Measurements from ENCODE around the gene MRGPRE. TPM values are rescaled to one million over a fixed set of nuclear protein-coding genes. Genes with fewer than 3 reads are reported as not detected.

The MRGPRE gene
- total RNA-seq, 2 experiments from 2014 or later: not detected

DNA sequence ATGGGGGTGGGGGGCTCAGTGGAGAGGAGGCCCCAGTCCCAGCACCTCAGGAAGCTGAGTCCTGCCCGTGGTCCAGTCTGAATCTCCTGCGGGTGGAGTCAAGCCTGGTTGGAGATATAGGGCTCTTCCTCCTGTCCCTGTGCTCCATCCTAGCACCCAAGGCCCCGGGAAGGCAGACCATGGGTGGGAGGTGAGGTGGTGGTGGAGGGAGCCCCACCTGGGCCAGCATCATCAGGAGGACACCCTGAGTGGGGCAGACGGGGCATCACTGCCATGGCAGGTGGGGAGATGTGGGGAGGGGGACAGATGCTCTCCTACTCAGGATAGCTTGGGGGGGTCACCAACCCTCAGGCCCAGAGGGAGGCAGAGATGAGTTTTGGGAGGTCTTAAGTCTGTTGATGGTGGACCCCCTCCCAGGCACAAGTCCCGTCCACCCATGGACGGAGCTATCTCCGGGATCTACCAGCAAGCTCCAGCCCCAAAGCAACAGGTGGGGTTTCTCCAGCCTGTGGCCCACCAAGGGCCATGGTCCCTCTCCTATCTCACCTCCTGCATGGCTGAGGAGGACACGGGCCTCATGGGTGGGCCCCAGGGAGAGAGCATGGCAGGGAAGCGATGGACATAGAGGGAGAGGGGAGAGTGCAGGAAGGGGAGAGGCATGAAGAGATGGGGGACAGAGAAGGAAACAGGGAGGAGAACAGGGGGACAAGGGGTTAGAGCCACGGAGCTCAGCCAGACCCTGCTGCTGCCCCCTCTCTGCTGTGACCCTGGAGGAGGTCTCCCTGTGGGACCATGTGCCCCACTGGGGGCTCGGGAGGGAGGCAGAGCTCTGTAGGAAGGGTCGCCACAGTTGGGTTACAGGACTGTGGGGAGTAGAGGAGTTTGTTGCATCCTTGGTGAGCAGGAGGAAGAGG is 1.3 kb downstream of the MRGPRE start:
- H3K36me3 Mint-ChIP-seq: no peaks in the 10 kb centered on the region
- no peak overlapping the region for H3K4me3 Mint-ChIP-seq
- H3K4me1 Mint-ChIP-seq: no peaks in the 10 kb centered on the region
- H3K9me3 Mint-ChIP-seq: no peaks in the 10 kb centered on the region
- H3K27ac Mint-ChIP-seq: no peak overlapping the region
- DNase-seq: no peak
- H3K27me3 Mint-ChIP-seq: peaks cover 4% of the 10 kb centered on the region

- H3K4me1 Mint-ChIP-seq: no peaks in the 10 kb centered on the region
- H3K27ac Mint-ChIP-seq: no peak overlapping the region
- no peaks in the 10 kb centered on the region for H3K36me3 Mint-ChIP-seq
- no peak overlapping the region for H3K4me3 Mint-ChIP-seq
- DNase-seq: no peak
- H3K9me3 Mint-ChIP-seq: no peaks in the 10 kb centered on the region
- H3K27me3 Mint-ChIP-seq: peaks cover 4% of the 10 kb centered on the region
Observed at GRCh38 chr11:3229673-3230630, 2.3 kb downstream of the MRGPRE start.

GRCh38 chr11:3228445-3228829 is 3.8 kb downstream of the MRGPRE start:
- DNase-seq: no peak
- Mint-ChIP-seq H3K27ac (no peak overlapping the region), H3K4me1 (no peaks in the 10 kb centered on the region), H3K9me3 (no peaks in the 10 kb centered on the region), H3K4me3 (no peak overlapping the region), H3K27me3 (peaks cover 11% of the 10 kb centered on the region), H3K36me3 (no peaks in the 10 kb centered on the region)

GRCh38 chr11:3227568-3228444 is 4.4 kb downstream of the MRGPRE start:
- Mint-ChIP-seq H3K4me3 (no peak overlapping the region), H3K27ac (no peak overlapping the region)

GRCh38 chr11:3226846-3227567 is 5.2 kb downstream of the MRGPRE start:
- Mint-ChIP-seq H3K36me3 (no peaks in the 10 kb centered on the region), H3K9me3 (no peaks in the 10 kb centered on the region), H3K4me3 (no peak overlapping the region), H3K27me3 (peaks cover 14% of the 10 kb centered on the region), H3K27ac (no peak overlapping the region), H3K4me1 (peaks cover 6% of the 10 kb centered on the region)
- no peak for DNase-seq

More at GRCh38 chr11:3227568-3228444, 4.4 kb downstream of the MRGPRE start:
- H3K9me3 Mint-ChIP-seq: no peaks in the 10 kb centered on the region
- no peak for DNase-seq
- no peaks in the 10 kb centered on the region for H3K36me3 Mint-ChIP-seq
- peaks cover 4% of the 10 kb centered on the region for H3K4me1 Mint-ChIP-seq
- H3K27me3 Mint-ChIP-seq: peaks cover 14% of the 10 kb centered on the region

DNA sequence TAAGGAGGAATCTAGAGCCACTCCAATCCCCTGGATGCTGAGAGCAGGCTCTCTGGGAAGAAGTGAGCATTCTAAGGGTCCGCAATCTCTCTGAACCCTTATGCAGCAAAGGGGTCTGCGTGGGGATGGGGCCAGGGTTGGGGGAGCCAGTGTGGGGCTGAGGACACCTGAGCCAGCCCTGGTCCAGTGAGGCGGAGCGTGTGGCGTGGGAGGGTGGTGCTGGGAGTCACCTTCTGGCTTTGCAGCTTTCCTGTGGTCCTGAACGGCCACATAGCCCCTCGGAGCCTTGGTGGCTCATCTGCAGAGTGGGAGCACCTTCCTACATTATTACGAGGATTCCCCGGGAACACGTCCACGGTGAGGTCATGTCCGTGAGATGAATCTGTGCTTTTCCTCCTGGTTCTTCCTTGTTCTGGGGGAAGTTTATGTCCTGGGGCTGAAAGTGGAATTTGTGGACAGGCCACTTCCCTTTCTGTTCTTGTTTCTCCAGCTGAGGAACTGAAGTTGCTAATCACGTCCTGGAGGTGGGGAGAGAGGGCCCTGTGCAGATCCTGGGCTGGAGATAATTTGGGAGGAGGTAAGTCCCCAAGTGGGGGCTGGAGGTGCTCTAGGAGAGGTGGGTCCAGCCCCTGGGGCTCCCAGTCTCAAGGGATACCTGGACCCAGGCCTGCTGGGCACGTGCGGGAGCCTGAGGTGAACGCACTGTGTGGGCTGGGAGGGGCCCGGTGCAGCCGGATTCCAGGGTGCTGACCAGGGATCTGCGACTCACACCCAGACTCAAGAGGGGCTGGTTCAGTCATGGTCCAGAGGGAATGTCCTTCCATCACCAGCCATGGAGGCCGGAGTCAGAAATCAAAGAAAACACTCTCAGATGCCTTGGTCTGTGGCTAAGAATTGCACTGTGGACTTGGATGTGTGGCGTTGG is 6.1 kb downstream of the MRGPRE start:
- Mint-ChIP-seq H3K9me3 (no peaks in the 10 kb centered on the region), H3K27me3 (peaks cover 12% of the 10 kb centered on the region), H3K4me3 (no peak overlapping the region), H3K27ac (no peak overlapping the region), H3K4me1 (peaks cover 6% of the 10 kb centered on the region), H3K36me3 (no peaks in the 10 kb centered on the region)
- DNase-seq: no peak

DNA sequence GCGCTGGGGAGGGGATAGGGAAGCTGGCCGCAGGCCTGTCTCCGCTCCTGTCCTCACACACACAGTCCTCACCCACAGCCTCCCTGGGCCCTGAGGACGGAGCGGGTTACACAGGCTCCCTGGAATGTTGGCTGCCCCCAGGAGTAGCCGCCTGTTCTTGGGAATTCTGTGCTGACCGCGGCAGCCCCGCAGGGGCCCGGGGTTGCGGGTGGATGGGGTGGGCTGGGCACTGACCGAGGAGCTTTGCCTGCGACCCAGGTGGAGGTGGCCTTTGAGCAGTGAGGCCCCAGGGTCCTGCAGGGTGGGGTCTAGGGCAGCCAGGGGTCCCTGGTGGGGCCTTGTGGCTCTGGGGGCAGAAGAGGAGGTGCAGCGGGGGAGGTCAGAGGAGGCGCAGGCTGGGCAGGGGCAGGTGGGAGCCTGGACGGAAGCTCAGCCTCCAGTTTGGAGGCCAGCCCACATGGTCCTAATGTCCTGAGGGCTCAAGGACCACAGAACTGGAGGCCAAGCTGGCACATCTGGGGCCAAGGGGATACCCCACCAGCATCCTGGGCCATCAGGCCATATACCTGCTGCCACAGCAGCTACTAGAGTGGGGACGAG is 7.0 kb downstream of the MRGPRE start:
- H3K27me3 Mint-ChIP-seq: peaks cover 10% of the 10 kb centered on the region
- no peak for DNase-seq
- H3K36me3 Mint-ChIP-seq: no peaks in the 10 kb centered on the region

GRCh38 chr11:3224401-3225057 is 7.7 kb downstream of the MRGPRE start:
- Mint-ChIP-seq H3K27me3 (peaks cover 12% of the 10 kb centered on the region), H3K27ac (no peak overlapping the region), H3K9me3 (no peaks in the 10 kb centered on the region), H3K4me1 (peaks cover 6% of the 10 kb centered on the region), H3K4me3 (no peak overlapping the region), H3K36me3 (no peaks in the 10 kb centered on the region)
- no peak for DNase-seq

More for the DNA sequence above, 7.0 kb downstream of the MRGPRE start:
- Mint-ChIP-seq H3K27ac (no peak overlapping the region), H3K4me1 (peaks cover 6% of the 10 kb centered on the region), H3K9me3 (no peaks in the 10 kb centered on the region), H3K4me3 (no peak overlapping the region)

DNA sequence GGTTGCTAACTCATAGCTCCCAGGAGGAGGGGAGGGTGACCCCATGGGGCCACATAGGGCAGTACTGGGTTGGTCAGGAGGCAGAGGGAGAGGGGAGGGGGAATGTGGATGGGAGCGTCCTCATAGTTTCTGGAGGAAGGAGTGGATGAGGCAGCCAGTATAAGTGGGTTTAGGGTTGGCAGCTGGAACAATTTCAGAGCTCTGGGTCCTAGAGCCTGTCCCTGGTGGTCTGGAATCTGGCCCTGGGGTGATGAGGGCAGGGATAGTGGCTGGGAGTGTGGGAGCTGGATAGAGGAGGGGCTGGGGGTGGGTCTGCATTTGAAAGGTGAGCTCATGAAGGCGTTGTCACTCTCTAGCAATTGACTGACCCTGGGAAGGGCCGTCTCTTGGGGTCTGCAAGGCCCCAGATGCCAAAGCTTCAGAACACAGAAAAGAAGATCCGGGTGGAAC is 8.3 kb downstream of the MRGPRE start:
- Mint-ChIP-seq H3K36me3 (no peaks in the 10 kb centered on the region), H3K27me3 (peaks cover 13% of the 10 kb centered on the region), H3K9me3 (no peaks in the 10 kb centered on the region), H3K27ac (no peak overlapping the region), H3K4me3 (no peak overlapping the region), H3K4me1 (peaks cover 6% of the 10 kb centered on the region)
- no peak for DNase-seq

DNA sequence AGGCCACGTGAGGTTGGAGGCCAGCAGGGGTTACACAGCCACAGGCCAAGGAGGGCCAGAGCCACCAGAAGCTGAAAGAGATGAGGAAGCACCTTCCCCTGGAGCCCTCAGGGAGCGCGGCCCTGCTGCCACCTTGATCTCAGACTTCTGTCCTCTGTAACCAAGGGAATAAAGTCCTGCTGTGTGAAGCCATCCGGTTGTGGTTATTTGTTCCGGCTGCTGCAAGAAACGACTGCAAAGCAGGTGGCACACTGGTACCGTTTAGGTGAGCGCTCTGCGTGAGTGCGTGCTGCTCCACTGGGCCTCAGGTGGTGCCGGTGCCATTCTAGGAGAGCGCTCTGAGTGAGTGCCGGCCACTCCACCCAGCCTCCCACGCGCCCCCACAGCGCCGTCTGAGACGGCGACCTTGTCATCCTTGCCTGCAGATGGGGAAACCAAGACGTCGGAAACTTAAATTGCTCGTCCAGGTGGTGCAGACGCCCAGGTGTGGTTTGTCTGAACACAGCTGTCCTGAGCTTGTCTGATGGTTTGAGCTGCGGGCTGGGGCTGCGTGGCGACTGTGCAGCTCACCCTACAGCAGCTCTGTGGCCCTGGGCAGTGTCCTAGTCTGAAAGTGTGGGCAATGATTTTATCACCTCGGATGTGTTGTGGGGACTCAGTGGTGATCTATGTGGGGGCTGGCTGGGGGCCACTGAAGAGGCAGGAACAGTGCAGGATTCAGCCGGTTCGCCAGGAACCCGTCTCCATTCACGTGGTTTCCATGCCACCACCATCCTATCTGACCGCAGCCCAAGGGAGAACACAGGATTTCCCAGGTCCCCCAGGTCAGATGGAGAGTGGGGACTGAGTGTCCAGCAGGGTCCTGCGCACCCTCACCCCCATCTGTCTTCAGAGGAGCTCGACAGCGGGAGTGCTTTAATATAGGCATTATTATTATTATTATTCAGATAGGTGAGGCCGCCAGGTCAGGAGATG is 9.0 kb downstream of the MRGPRE start:
- no peak for DNase-seq
- Mint-ChIP-seq H3K9me3 (no peaks in the 10 kb centered on the region), H3K27ac (no peak overlapping the region), H3K36me3 (no peaks in the 10 kb centered on the region), H3K27me3 (peaks cover 13% of the 10 kb centered on the region), H3K4me1 (peaks cover 6% of the 10 kb centered on the region), H3K4me3 (no peak overlapping the region)

- no peaks in the 10 kb centered on the region for H3K36me3 Mint-ChIP-seq
- H3K27me3 Mint-ChIP-seq: peaks cover 13% of the 10 kb centered on the region
- H3K4me3 Mint-ChIP-seq: no peak overlapping the region
- no peak overlapping the region for H3K27ac Mint-ChIP-seq
- no peaks in the 10 kb centered on the region for H3K9me3 Mint-ChIP-seq
- H3K4me1 Mint-ChIP-seq: peaks cover 6% of the 10 kb centered on the region
- no peak for DNase-seq
Observed at GRCh38 chr11:3222003-3222855, 10.0 kb downstream of the MRGPRE start.

All from activated naive CD8-positive, alpha-beta T cell treated with anti-CD3 and anti-CD28 coated beads for 36 hours (primary cell).